ENCODE results near the gene CHN2. TPM values are rescaled to one million over a fixed set of nuclear protein-coding genes. Genes with fewer than 3 reads are reported as not detected.

CHN2 gene
- total and polyA plus RNA-seq, 8 donors = 8.2 to 32.9 (median 24.0) TPM

- WGBS, 2 donors = 79 to 94% methylated on average over 7 of the region's 7 CpGs
- Histone ChIP-seq H3K27ac (no peak overlapping the region), H3K4me3 (no peak overlapping the region), H3K36me3 (no peaks in the 10 kb centered on the region), H3K9me3 (no peaks in the 10 kb centered on the region), H3K4me1 (peaks cover 15 to 32% (median 30%) of the 10 kb centered on the region in 3 donors), H3K27me3 (no peaks in the 10 kb centered on the region)
- DNase-seq = no peak
- no peak for TF ChIP-seq CTCF (IDR thresholded peaks at IDR 0.05)
- no peak for FAIRE-seq
- intact Hi-C loops (cut with DNase I) = loop anchor here in 1 of 3 donors (10.0 kb wide), 1 partner anchor 146 kb away; the partner anchor contains the start of gene CHN2
- no peak for ATAC-seq
Measured at GRCh38 chr7:29341156-29341555, 146.6 kb downstream of the CHN2 start.

GRCh38 chr7:29342761-29343160 lies 148.2 kb downstream of the CHN2 start:
- ATAC-seq (no peak), DNase-seq (no peak), FAIRE-seq (no peak)
- H3K9me3 ChIP-seq = no peaks in the 10 kb centered on the region
- H3K27me3 ChIP-seq = no peaks in the 10 kb centered on the region
- no peak overlapping the region for H3K4me3 ChIP-seq
- H3K36me3 ChIP-seq = no peaks in the 10 kb centered on the region
- peaks cover 11 to 18% (median 17%) of the 10 kb centered on the region in 3 donors for H3K4me1 ChIP-seq
- H3K27ac ChIP-seq = no peak overlapping the region
- WGBS, 2 donors = 74 to 80% methylated on average over 3 of the region's 3 CpGs
- intact Hi-C loops (cut with DNase I) = loop anchor here in 1 of 3 donors (10.0 kb wide), 1 partner anchor 148 kb away; the partner anchor contains the start of gene CHN2
- TF ChIP-seq CTCF (IDR thresholded peaks at IDR 0.05) = no peak

GRCh38 chr7:29343399-29343798 lies 148.8 kb downstream of the CHN2 start:
- no peaks in the 10 kb centered on the region for H3K27me3 ChIP-seq
- FAIRE-seq (no peak), DNase-seq (no peak), ATAC-seq (peak in 1 of 4 donors; percentile 13)
- intact Hi-C loops (cut with DNase I) = loop anchor here in 1 of 3 donors (10.0 kb wide), 1 partner anchor 149 kb away; the partner anchor contains the start of gene CHN2
- H3K9me3 ChIP-seq = no peaks in the 10 kb centered on the region
- H3K27ac ChIP-seq = no peak overlapping the region
- H3K4me3 ChIP-seq = no peak overlapping the region
- no peak for TF ChIP-seq CTCF (IDR thresholded peaks at IDR 0.05)
- no peaks in the 10 kb centered on the region for H3K36me3 ChIP-seq
- H3K4me1 ChIP-seq = peaks cover 5 to 11% (median 11%) of the 10 kb centered on the region in 3 donors
- WGBS, 2 donors = 90 to 97% methylated on average over 2 of the region's 2 CpGs

GRCh38 chr7:29344334-29344978 lies 149.9 kb downstream of the CHN2 start:
- 96 to 99% methylated on average over 4 of the region's 4 CpGs for WGBS, 2 donors
- H3K36me3 ChIP-seq = no peaks in the 10 kb centered on the region
- H3K27ac ChIP-seq = no peak overlapping the region
- no peak for DNase-seq
- peaks cover 11 to 12% (median 11%) of the 10 kb centered on the region in 3 donors for H3K4me1 ChIP-seq
- no peak for TF ChIP-seq CTCF (IDR thresholded peaks at IDR 0.05)
- H3K9me3 ChIP-seq = no peaks in the 10 kb centered on the region
- ATAC-seq = no peak
- intact Hi-C loops (cut with DNase I) = loop anchor here in 1 of 3 donors (10.0 kb wide), 1 partner anchor 150 kb away; the partner anchor contains the start of gene CHN2
- no peak overlapping the region for H3K4me3 ChIP-seq
- FAIRE-seq = no peak
- H3K27me3 ChIP-seq = no peaks in the 10 kb centered on the region

- DNase-seq (peak in 5 of 6 donors; percentile 32 to 70 (median 51)), FAIRE-seq (no peak), ATAC-seq (peak; percentile 64 to 87 (median 80))
- intact Hi-C loops (cut with DNase I) = loop anchor here in 1 of 3 donors (10.0 kb wide), 1 partner anchor 151 kb away; the partner anchor contains the start of gene CHN2
- Histone ChIP-seq H3K27ac (no peak overlapping the region), H3K27me3 (no peaks in the 10 kb centered on the region), H3K36me3 (no peaks in the 10 kb centered on the region), H3K4me1 (peaks cover 12 to 19% (median 17%) of the 10 kb centered on the region in 3 donors), H3K4me3 (no peak overlapping the region), H3K9me3 (no peaks in the 10 kb centered on the region)
- peak in 3 of 4 donors; percentile 15 to 28 (median 21) for TF ChIP-seq CTCF (IDR thresholded peaks at IDR 0.05)
- WGBS, 2 donors = 70 to 84% methylated on average over 9 of the region's 9 CpGs
Measured at GRCh38 chr7:29345590-29345989, 151.0 kb downstream of the CHN2 start.
